ENCODE data around the gene CRYBG1. TPM values are rescaled to one million over a fixed set of nuclear protein-coding genes. Genes with fewer than 3 reads are reported as not detected.
"Not testable (repeated sequence)": the region's sequence is repeated elsewhere in the genome, so short reads cannot be mapped to it uniquely, and the experiment has no call there.

Gene CRYBG1
- total RNA-seq, 1 donor from 2014 or later, result 2.2 TPM

GRCh38 chr6:106495014-106495413 is 134.5 kb downstream of the CRYBG1 start:
- no peak for DNase-seq (ENCODE audit: low read depth)

DNA sequence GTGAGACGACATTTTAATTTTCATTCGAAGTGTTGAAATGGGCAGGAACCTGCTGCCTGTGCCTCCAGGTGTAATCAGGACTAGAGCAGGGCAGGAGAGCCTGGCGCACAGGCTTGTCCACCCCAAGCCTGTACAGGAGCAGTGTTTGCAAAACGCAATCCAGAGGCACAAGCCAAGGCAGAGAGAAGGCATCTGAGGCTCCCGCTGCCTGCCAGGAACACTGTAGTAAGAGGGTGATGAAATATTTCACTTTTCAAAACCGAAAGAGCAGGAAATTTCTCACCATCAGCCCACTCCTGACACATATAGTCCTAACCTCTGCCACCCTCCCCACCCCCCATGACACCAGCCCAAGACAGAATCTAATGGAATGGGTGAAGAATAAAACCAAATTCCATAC is 136.3 kb downstream of the CRYBG1 start:
- DNase-seq (ENCODE audit: low read depth), result no peak

GRCh38 chr6:106501960-106502371 is 141.4 kb downstream of the CRYBG1 start:
- no peak for DNase-seq (ENCODE audit: low read depth)

GRCh38 chr6:106502559-106502958 is 142.0 kb downstream of the CRYBG1 start:
- no peak for DNase-seq (ENCODE audit: low read depth)

- no peak for DNase-seq (ENCODE audit: low read depth)
These were observed 147.8 kb downstream of the CRYBG1 start for GRCh38 chr6:106508277-106508676.

DNA sequence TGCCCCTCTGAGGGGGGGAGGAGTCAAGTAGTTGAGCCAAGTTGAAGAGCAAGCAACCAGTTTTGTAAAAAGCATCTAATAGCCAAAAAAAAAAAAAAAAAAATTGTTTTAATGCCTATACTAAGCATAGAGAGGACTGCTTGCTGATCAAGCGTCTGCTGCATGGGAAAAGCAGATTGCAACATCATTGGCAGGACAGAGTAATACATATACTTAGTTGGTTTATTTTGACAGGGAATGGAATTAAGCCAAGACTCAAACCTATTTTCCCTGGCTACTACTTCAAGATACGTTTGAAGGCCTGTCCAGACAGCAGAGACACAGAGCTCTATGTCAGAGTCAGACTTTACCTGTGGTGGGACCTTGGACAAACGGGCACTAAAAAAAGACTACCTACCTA is 148.3 kb downstream of the CRYBG1 start:
- no peak for DNase-seq (ENCODE audit: low read depth)

- DNase-seq (ENCODE audit: low read depth), result no peak
These were observed 149.0 kb downstream of the CRYBG1 start for GRCh38 chr6:106509420-106510089.

GRCh38 chr6:106510090-106510970 is 149.8 kb downstream of the CRYBG1 start:
- peak; percentile 41 for DNase-seq (ENCODE audit: low read depth)

DNA sequence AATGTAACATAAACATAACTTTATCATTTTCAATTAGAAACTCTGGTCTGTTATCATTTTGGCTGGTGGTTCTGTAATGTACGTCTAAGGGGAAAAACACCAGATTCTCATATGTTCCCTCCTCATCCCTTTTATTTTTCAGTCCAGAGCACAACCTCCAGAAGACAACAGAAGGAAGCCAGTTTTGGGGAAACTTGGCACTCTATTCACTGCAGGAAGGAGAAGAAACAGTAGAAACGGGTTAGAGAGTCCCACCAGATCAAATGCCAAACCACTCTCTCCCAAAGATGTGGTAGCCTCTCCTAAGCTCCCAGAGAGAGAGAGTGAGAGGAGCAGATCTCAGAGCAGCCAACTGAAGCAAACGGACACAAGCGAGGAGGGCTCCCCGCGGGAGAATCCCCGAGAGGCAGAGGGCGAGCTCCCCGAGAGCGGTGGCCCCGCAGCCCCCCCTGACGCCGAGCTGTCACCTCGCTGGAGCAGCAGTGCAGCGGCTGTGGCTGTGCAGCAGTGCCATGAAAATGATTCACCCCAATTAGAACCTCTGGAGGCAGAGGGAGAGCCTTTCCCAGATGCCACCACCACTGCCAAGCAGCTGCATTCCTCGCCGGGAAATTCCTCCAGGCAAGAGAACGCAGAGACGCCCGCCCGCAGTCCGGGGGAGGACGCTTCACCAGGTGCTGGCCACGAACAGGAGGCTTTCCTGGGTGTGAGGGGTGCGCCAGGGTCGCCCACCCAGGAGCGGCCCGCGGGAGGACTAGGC is 151.0 kb downstream of the CRYBG1 start:
- DNase-seq (ENCODE audit: low read depth), result peak; percentile 59

DNA sequence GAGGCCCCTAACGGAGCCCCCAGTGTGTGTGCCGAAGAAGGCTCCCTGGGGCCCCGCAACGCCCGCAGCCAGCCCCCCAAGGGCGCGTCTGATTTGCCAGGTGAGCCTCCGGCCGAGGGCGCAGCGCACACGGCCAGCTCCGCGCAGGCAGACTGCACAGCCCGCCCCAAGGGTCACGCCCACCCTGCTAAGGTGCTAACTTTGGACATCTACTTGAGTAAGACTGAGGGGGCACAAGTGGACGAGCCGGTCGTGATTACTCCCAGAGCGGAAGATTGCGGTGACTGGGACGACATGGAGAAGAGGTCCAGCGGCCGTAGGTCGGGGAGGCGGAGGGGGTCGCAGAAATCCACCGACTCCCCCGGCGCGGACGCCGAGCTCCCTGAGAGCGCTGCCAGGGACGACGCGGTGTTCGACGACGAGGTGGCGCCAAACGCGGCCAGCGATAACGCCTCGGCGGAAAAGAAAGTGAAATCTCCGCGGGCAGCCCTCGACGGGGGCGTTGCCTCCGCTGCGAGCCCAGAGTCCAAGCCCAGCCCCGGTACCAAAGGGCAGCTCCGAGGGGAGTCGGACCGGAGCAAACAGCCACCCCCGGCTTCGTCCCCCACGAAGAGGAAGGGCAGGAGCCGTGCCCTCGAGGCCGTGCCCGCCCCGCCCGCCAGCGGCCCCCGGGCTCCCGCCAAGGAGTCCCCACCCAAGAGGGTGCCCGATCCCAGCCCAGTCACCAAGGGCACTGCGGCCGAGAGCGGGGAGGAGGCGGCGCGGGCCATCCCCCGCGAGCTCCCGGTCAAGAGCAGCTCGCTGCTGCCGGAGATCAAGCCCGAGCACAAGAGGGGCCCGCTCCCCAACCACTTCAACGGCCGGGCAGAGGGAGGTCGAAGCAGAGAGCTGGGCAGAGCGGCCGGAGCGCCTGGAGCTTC is 151.8 kb downstream of the CRYBG1 start:
- peak; percentile 62 for DNase-seq (ENCODE audit: low read depth)

DNA sequence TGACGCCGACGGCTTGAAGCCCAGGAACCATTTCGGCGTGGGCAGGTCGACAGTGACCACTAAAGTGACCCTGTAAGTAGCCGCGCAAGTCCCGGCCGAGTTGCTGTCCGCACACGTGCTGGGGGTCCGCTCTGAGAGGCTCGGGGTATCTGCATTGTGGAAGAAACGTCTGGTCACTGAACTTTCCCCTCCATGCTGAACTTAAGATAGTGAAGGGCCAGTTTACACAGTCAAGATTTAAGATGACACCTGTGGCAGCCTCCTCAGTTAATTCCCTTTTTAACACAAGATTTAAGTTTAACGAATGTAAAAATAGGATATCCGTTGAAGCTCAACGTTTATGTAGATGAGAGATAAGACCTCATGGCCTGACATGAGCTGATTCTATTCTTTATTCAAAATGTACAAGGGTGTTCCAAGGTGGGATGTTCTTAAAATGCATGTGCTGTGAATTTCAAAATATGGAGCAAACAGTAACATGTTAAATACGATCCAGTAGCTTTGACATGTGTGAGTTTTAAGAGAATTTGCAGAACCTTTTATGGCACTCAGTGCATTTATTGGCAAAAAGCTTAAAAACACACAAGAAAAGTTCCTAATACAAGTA is 152.6 kb downstream of the CRYBG1 start:
- no peak for DNase-seq (ENCODE audit: low read depth)

DNA sequence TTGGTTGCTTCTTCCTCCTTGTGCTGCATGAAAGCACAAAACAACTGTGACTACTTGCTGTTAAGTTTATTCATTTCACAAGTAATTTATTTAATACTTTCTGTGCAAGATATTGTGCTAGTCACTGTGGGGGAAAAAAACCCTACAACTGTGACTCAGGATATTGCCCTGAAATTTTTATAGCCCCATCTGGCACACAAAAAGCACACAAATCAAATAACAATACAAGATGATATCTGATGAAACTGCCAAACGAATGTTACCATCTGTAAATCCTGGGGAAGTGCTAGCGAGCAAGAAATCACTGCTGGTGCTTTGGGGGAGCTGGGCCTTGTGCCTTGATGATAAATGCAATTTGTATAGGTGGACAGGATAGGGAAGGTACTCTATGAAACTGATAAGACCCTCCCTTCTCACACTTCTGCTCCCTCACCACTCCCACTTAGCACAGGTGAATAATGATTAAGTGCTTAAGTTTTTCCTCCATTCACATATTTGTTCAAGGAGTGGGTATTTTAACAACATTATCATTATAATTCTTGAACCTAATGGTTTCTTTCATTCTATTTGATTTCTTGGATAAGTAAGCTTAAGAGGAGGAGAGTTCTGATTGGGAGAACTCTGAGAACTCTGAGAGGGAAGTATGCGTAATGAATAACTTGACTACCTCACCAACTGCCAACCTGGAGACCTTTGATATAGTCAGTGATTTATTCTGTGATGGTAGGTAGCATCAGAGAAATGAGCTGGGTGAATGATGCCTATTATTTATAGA is 153.5 kb downstream of the CRYBG1 start:
- peak; percentile 18 for DNase-seq (ENCODE audit: low read depth)

GRCh38 chr6:106514583-106514885 is 154.0 kb downstream of the CRYBG1 start:
- DNase-seq (ENCODE audit: low read depth), result no peak

- not testable (repeated sequence) for DNase-seq (ENCODE audit: low read depth)
These were observed 155.1 kb downstream of the CRYBG1 start for GRCh38 chr6:106515582-106515981.

- no peak for DNase-seq (ENCODE audit: low read depth)
These were observed 156.1 kb downstream of the CRYBG1 start for GRCh38 chr6:106516616-106517015.

DNA sequence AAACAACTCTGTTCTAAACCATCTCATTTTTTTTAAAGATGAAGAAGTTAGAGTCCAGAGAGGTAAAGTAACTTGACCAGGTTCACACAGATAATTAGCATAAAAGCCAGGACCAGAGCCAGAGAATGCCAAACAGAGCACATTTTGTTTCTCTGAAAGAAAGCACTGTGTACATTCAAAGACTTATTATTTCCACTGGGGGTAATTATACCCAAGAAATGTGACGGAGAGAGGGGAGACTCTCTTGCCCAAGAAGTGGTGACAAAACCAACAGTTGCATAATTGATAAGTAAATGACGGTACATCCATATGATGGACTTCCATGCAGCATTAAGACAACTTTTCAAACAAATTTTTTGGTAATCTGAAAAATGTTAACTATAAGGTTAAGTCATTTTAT is 157.2 kb downstream of the CRYBG1 start:
- no peak for DNase-seq (ENCODE audit: low read depth)

- no peak for DNase-seq (ENCODE audit: low read depth)
These were observed 158.2 kb downstream of the CRYBG1 start for GRCh38 chr6:106518748-106519147.

DNA sequence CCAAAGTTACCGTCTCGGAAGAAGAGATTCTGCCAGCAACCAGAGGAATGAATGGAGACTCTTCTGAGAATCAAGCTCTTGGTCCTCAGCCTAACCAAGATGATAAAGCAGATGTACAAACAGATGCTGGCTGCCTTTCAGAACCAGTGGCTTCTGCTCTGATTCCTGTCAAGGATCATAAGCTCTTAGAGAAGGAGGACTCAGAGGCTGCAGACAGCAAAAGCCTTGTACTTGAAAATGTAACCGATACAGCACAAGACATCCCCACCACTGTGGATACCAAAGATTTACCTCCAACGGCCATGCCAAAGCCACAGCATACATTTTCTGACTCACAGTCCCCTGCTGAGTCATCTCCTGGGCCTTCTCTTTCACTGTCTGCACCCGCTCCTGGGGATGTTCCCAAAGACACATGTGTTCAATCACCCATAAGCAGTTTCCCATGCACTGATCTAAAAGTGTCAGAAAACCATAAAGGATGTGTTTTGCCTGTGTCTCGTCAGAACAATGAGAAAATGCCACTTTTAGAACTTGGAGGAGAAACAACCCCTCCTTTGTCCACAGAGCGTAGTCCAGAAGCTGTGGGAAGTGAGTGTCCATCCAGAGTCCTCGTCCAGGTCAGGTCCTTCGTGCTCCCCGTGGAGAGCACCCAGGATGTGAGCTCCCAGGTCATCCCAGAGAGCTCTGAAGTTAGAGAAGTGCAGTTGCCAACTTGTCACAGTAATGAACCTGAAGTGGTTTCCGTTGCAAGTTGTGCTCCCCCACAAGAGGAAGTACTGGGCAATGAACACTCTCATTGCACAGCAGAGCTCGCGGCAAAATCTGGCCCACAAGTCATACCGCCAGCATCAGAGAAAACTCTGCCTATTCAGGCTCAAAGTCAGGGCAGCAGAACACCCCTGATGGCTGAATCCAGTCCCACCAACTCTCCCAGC is 159.2 kb downstream of the CRYBG1 start:
- DNase-seq (ENCODE audit: low read depth), result peak; percentile 82

Data from myocyte (in vitro differentiated cells).